ENCODE measurements around the gene PDZD4.

DNA sequence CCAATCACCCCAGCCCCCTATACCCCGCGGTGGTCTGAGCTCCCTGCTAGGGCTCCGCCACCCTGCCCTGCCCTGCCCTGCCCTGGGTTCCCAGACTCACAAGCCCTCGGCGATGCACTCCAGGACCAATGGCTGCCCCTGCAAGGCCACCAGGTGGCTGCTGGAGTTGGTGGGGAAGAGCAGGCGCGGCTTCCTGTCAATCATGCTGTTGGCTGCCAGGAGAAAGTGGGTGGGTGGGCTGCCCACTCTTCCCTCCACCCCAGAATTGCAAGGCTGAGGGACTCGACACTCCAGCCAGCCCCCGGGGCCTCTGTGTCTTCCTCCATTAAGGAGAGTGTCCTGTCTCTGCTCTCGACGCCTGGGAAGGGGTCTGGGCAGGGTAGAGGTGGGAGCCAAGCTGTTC lies 39.9 kb upstream of the PDZD4 start:
- TF ChIP-seq, protein P1, sequence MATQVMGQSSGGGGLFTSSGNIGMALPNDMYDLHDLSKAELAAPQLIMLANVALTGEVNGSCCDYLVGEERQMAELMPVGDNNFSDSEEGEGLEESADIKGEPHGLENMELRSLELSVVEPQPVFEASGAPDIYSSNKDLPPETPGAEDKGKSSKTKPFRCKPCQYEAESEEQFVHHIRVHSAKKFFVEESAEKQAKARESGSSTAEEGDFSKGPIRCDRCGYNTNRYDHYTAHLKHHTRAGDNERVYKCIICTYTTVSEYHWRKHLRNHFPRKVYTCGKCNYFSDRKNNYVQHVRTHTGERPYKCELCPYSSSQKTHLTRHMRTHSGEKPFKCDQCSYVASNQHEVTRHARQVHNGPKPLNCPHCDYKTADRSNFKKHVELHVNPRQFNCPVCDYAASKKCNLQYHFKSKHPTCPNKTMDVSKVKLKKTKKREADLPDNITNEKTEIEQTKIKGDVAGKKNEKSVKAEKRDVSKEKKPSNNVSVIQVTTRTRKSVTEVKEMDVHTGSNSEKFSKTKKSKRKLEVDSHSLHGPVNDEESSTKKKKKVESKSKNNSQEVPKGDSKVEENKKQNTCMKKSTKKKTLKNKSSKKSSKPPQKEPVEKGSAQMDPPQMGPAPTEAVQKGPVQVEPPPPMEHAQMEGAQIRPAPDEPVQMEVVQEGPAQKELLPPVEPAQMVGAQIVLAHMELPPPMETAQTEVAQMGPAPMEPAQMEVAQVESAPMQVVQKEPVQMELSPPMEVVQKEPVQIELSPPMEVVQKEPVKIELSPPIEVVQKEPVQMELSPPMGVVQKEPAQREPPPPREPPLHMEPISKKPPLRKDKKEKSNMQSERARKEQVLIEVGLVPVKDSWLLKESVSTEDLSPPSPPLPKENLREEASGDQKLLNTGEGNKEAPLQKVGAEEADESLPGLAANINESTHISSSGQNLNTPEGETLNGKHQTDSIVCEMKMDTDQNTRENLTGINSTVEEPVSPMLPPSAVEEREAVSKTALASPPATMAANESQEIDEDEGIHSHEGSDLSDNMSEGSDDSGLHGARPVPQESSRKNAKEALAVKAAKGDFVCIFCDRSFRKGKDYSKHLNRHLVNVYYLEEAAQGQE (IDR thresholded peaks at IDR 0.05; ENCODE audit: insufficient read depth in 1 of 2, low read depth in 2 of 2, low read length in 2 of 2), result no peak
- TF ChIP-seq FOXP2 (optimal IDR thresholded peaks at IDR 0.05; ENCODE audit: borderline replicate concordance, extremely low read depth, extremely low read length, insufficient read depth), result no peak
- no peak for TF ChIP-seq POLR2AphosphoS5 (IDR thresholded peaks at IDR 0.05; ENCODE audit: low read depth, low read length)
- TF ChIP-seq SIN3A (IDR thresholded peaks at IDR 0.05; ENCODE audit: borderline replicate concordance, insufficient read depth, low read length), result no peak
